KMS-11 (cell line): ENCODE data around the gene PARL.

Experiments
- H2AFZ ChIP-seq: fragments of 200-600 bp; sonication (generic); 2 replicates; pipeline ENCODE4 v1.6.1; 2016; ENCODE audit warnings: antibody characterized with exemption, mixed run types, low read depth
- H3K27ac ChIP-seq: fragments of 200-600 bp; sonication (generic); 2 replicates; pipeline ENCODE4 v1.6.1; 2016; ENCODE audit warnings: mild to moderate bottlenecking, mixed run types
- H3K27me3 ChIP-seq: fragments of 200-600 bp; sonication (generic); 2 replicates; pipeline ENCODE4 v1.6.1; 2017; ENCODE audit warnings: mild to moderate bottlenecking, low read depth, mixed run types, moderate library complexity; ENCODE audit not compliant: insufficient read depth
- H3K36me3 ChIP-seq: fragments of 200-600 bp; sonication (generic); 2 replicates; pipeline ENCODE4 v1.6.1; 2017; ENCODE audit warnings: mild to moderate bottlenecking, mixed run types; ENCODE audit not compliant: insufficient read depth
- H3K4me1 ChIP-seq: fragments of 200-600 bp; sonication (generic); 2 replicates; pipeline ENCODE4 v1.6.1; 2016; ENCODE audit warnings: mild to moderate bottlenecking, low read depth, mixed run types; ENCODE audit not compliant: poor library complexity, severe bottlenecking
- H3K4me2 ChIP-seq: fragments of 200-600 bp; sonication (generic); 2 replicates; pipeline ENCODE4 v1.7.0; 2016; ENCODE audit warnings: mild to moderate bottlenecking, mixed run types
- H3K4me3 ChIP-seq: fragments of 200-600 bp; sonication (generic); IDR thresholded peaks from 2 replicates; pipeline ENCODE4 v1.6.1; 2017; ENCODE audit warnings: low read depth, low read length, mixed read lengths; ENCODE audit not compliant: insufficient read depth
- H3K79me2 ChIP-seq: fragments of 200-600 bp; sonication (generic); 2 replicates; pipeline ENCODE4 v1.6.1; 2016; ENCODE audit warnings: low read depth, mixed run types; ENCODE audit not compliant: insufficient read depth
- H3K9ac ChIP-seq: fragments of 200-600 bp; sonication (generic); 2 replicates; pipeline ENCODE4 v1.6.1; 2016; ENCODE audit warnings: mild to moderate bottlenecking, mixed run types
- H4K20me1 ChIP-seq: fragments of 200-600 bp; sonication (generic); 2 replicates; pipeline ENCODE4 v1.6.1; 2016; ENCODE audit warnings: mild to moderate bottlenecking, mixed run types; ENCODE audit not compliant: insufficient read depth
- CTCF ChIP-seq: fragments of 200-600 bp; sonication (generic); conservative IDR thresholded peaks from 2 replicates; pipeline ENCODE4 v1.6.1; 2017; ENCODE audit warnings: low read depth, mild to moderate bottlenecking, antibody characterized with exemption, low read length, moderate library complexity, mixed read lengths

PARL gene

GRCh38 chr3:183854318-183855035 lies 30.2 kb downstream of the PARL start:
- no peak overlapping the region for H2AFZ ChIP-seq
- no peaks in the 10 kb centered on the region for H3K36me3 ChIP-seq
- H3K9ac ChIP-seq: no peak overlapping the region
- no peaks in the 10 kb centered on the region; the same call in 1 of the 2 replicates for H3K79me2 ChIP-seq
- no peak overlapping the region for H3K4me2 ChIP-seq
- H3K4me1 ChIP-seq: no peaks in the 10 kb centered on the region
- H3K27ac ChIP-seq: no peak overlapping the region
- no peaks in the 10 kb centered on the region for H4K20me1 ChIP-seq
- no peaks in the 10 kb centered on the region for H3K27me3 ChIP-seq
- H3K4me3 ChIP-seq: no peak overlapping the region
- TF ChIP-seq CTCF: no peak

GRCh38 chr3:183845608-183846288 lies 38.9 kb downstream of the PARL start:
- H3K4me3 ChIP-seq: no peak overlapping the region
- no peak overlapping the region for H3K4me2 ChIP-seq
- no peaks in the 10 kb centered on the region; the same call in 1 of the 2 replicates for H3K79me2 ChIP-seq
- no peaks in the 10 kb centered on the region for H4K20me1 ChIP-seq
- TF ChIP-seq CTCF: no peak
- no peak overlapping the region for H3K27ac ChIP-seq
- peaks cover 8% of the 10 kb centered on the region; the same call in 1 of the 2 replicates for H3K36me3 ChIP-seq
- no peak overlapping the region for H2AFZ ChIP-seq
- no peak overlapping the region for H3K9ac ChIP-seq
- H3K27me3 ChIP-seq: no peaks in the 10 kb centered on the region
- H3K4me1 ChIP-seq: no peaks in the 10 kb centered on the region

GRCh38 chr3:183845090-183845489 lies 39.6 kb downstream of the PARL start:
- no peaks in the 10 kb centered on the region for H3K4me1 ChIP-seq
- H2AFZ ChIP-seq: no peak overlapping the region
- H3K4me2 ChIP-seq: no peak overlapping the region
- no peak overlapping the region for H3K9ac ChIP-seq
- no peak overlapping the region for H3K27ac ChIP-seq
- no peaks in the 10 kb centered on the region; the same call in 1 of the 2 replicates for H3K79me2 ChIP-seq
- no peak for TF ChIP-seq CTCF
- H3K27me3 ChIP-seq: no peaks in the 10 kb centered on the region
- peaks cover 10% of the 10 kb centered on the region; the same call in 1 of the 2 replicates for H3K36me3 ChIP-seq
- H4K20me1 ChIP-seq: no peaks in the 10 kb centered on the region
- no peak overlapping the region for H3K4me3 ChIP-seq

GRCh38 chr3:183844606-183845005 lies 40.1 kb downstream of the PARL start:
- Histone ChIP-seq H3K4me2 (no peak overlapping the region), H3K4me3 (no peak overlapping the region), H3K79me2 (no peaks in the 10 kb centered on the region; the same call in 1 of the 2 replicates), H3K36me3 (peaks cover 14% of the 10 kb centered on the region; the same call in 1 of the 2 replicates), H3K27me3 (no peaks in the 10 kb centered on the region), H4K20me1 (no peaks in the 10 kb centered on the region), H3K4me1 (no peaks in the 10 kb centered on the region), H3K9ac (no peak overlapping the region), H2AFZ (no peak overlapping the region), H3K27ac (no peak overlapping the region)
- no peak for TF ChIP-seq CTCF
